Vagina (tissue), 2 donors: ENCODE measurements around the gene IGF2BP3. TPM values are rescaled to one million over a fixed set of nuclear protein-coding genes. Genes with fewer than 3 reads are reported as not detected.
"Not testable (repeated sequence)": the region's sequence is repeated elsewhere in the genome, so short reads cannot be mapped to it uniquely, and the experiment has no call there.

Experiments
- DNase-seq, 2 donors: peaks; one replicate each; pipeline ENCODE4 v3.0.0-alpha.2; 2017; ENCODE audit errors: extremely low spot score in 2 of 2
- H3K27ac ChIP-seq: fragments of 200-600 bp; sonication (generic); one replicate; pipeline ENCODE4 v1.5.1; 2019
- H3K27me3 ChIP-seq: fragments of 200-600 bp; sonication (generic); one replicate; pipeline ENCODE4 v1.5.1; 2019
- H3K36me3 ChIP-seq, 2 donors: fragments of 200-600 bp; sonication (generic); one replicate each; pipeline ENCODE4 v1.5.1; 2017 to 2019
- H3K4me1 ChIP-seq: fragments of 200-600 bp; sonication (generic); one replicate; pipeline ENCODE4 v1.5.1; 2019
- H3K4me3 ChIP-seq, 2 donors: fragments of 200-600 bp; sonication (generic); 1 replicate in 1 of 2; 2 replicates in 1 of 2; pipeline ENCODE4 v1.5.1; 2016 to 2019
- H3K9me3 ChIP-seq: fragments of 200-600 bp; sonication (generic); one replicate; pipeline ENCODE4 v1.5.1; 2019
- CTCF ChIP-seq, 3 experiments: fragments of 450-650 bp in 2 of 3; fragments of 200-600 bp in 1 of 3; sonication (generic) in 1 of 3; IDR thresholded peaks; one replicate each; pipeline ENCODE4 v1.5.1; 2017 to 2019; ENCODE audit warnings: antibody characterized with exemption in 3 of 3, mild to moderate bottlenecking in 2 of 3, moderate library complexity in 2 of 3
- POLR2A ChIP-seq, 2 donors: fragments of 450-650 bp; IDR thresholded peaks; one replicate each; pipeline ENCODE4 v1.6.1; 2017; ENCODE audit warnings: antibody characterized with exemption in 2 of 2, mild to moderate bottlenecking in 2 of 2, moderate library complexity in 2 of 2
- POLR2AphosphoS5 ChIP-seq, 2 donors: sonication (generic); formaldehyde crosslinking; IDR thresholded peaks; one replicate each; pipeline ENCODE4 v1.9.0; 2017; ENCODE audit warnings: antibody characterized with exemption in 2 of 2, mild to moderate bottlenecking in 2 of 2, low read depth in 1 of 2; ENCODE audit not compliant: insufficient read depth in 1 of 2
- intact Hi-C: fragments of 100-400 bp; cut with DNase I; formaldehyde crosslinking; loops from one replicate; pipeline ENCODE4 v1.15.1; 2023
- total RNA-seq: library from RNA; depleted of rRNA; stranded (reverse); fragments of >200 nt; gene quantifications from one replicate; pipeline ENCODE4 v1.2.3, GENCODE V29; 2016

The IGF2BP3 gene
- total RNA-seq, 1 donor from 2014 or later, result 11.8 TPM

GRCh38 chr7:23403970-23404369 lies 66.3 kb downstream of the IGF2BP3 start:
- H3K36me3 ChIP-seq, result no peaks in the 10 kb centered on the region
- DNase-seq, result no peak
- no peaks in the 10 kb centered on the region for H3K27me3 ChIP-seq
- no peak for TF ChIP-seq CTCF (IDR thresholded peaks at IDR 0.05)
- no peak for TF ChIP-seq POLR2AphosphoS5 (IDR thresholded peaks at IDR 0.05; ENCODE audit: insufficient read depth in 1 of 2, low read depth in 1 of 2)
- no peak for TF ChIP-seq POLR2A (IDR thresholded peaks at IDR 0.05)
- no peaks in the 10 kb centered on the region for H3K4me1 ChIP-seq
- intact Hi-C loops, result no loop called here
- no peak overlapping the region for H3K4me3 ChIP-seq
- no peak overlapping the region for H3K27ac ChIP-seq
- H3K9me3 ChIP-seq, result no peaks in the 10 kb centered on the region

- intact Hi-C loops, H3K27ac ChIP-seq, H3K4me3 ChIP-seq, H3K27me3 ChIP-seq, H3K9me3 ChIP-seq, H3K4me1 ChIP-seq, DNase-seq, H3K36me3 ChIP-seq: not testable (repeated sequence)
Observed at GRCh38 chr7:23398090-23398489, 72.2 kb downstream of the IGF2BP3 start.

- H3K27ac ChIP-seq, result no peak overlapping the region
- H3K36me3 ChIP-seq, result no peaks in the 10 kb centered on the region
- H3K4me3 ChIP-seq, result no peak overlapping the region
- H3K4me1 ChIP-seq, result no peaks in the 10 kb centered on the region
- intact Hi-C loops, result no loop called here
- no peaks in the 10 kb centered on the region for H3K27me3 ChIP-seq
- DNase-seq, result no peak
- TF ChIP-seq POLR2AphosphoS5 (IDR thresholded peaks at IDR 0.05; ENCODE audit: insufficient read depth in 1 of 2, low read depth in 1 of 2), result no peak
- TF ChIP-seq POLR2A (IDR thresholded peaks at IDR 0.05), result no peak
- no peak for TF ChIP-seq CTCF (IDR thresholded peaks at IDR 0.05)
- no peaks in the 10 kb centered on the region for H3K9me3 ChIP-seq
Observed at GRCh38 chr7:23397241-23397640, 73.0 kb downstream of the IGF2BP3 start.

GRCh38 chr7:23396222-23397015 lies 73.9 kb downstream of the IGF2BP3 start:
- Histone ChIP-seq H3K36me3 (no peaks in the 10 kb centered on the region), H3K9me3 (no peaks in the 10 kb centered on the region), H3K27ac (no peak overlapping the region), H3K27me3 (no peaks in the 10 kb centered on the region), H3K4me3 (no peak overlapping the region), H3K4me1 (no peaks in the 10 kb centered on the region)
- TF ChIP-seq POLR2AphosphoS5 (IDR thresholded peaks at IDR 0.05; ENCODE audit: insufficient read depth in 1 of 2, low read depth in 1 of 2), result no peak
- TF ChIP-seq POLR2A (IDR thresholded peaks at IDR 0.05), result no peak
- TF ChIP-seq CTCF (IDR thresholded peaks at IDR 0.05), result no peak
- DNase-seq, result no peak
- intact Hi-C loops, result no loop called here

- DNase-seq, result no peak
- Histone ChIP-seq H3K9me3 (no peaks in the 10 kb centered on the region), H3K27me3 (no peaks in the 10 kb centered on the region), H3K36me3 (no peaks in the 10 kb centered on the region), H3K4me1 (no peaks in the 10 kb centered on the region), H3K4me3 (no peak overlapping the region), H3K27ac (no peak overlapping the region)
- TF ChIP-seq CTCF (IDR thresholded peaks at IDR 0.05), result no peak
- TF ChIP-seq POLR2A (IDR thresholded peaks at IDR 0.05), result no peak
- no peak for TF ChIP-seq POLR2AphosphoS5 (IDR thresholded peaks at IDR 0.05; ENCODE audit: insufficient read depth in 1 of 2, low read depth in 1 of 2)
- intact Hi-C loops, result no loop called here
Observed at GRCh38 chr7:23394488-23395171, 75.7 kb downstream of the IGF2BP3 start.
